Gastroesophageal sphincter (tissue), 4 donors: ENCODE data around the gene C2CD4C. TPM values are rescaled to one million over a fixed set of nuclear protein-coding genes. Genes with fewer than 3 reads are reported as not detected.
"Not testable (repeated sequence)": the region's sequence is repeated elsewhere in the genome, so short reads cannot be mapped to it uniquely, and the experiment has no call there.

ENCODE experiments used
- ATAC-seq: fragments of 150-250 bp; one replicate; pipeline ENCODE4 v1.9.1; 2016; ENCODE audit warnings: mild to moderate bottlenecking, moderate library complexity
- H3K27ac ChIP-seq, 4 donors: fragments of 200-600 bp; sonication (generic) in 3 of 4; 1 replicate in 3 of 4; 2 replicates in 1 of 4; pipeline ENCODE4 v1.5.1; 2016 to 2019
- H3K27me3 ChIP-seq: fragments of 200-600 bp; sonication (generic); one replicate; pipeline ENCODE4 v1.5.1; 2019
- H3K36me3 ChIP-seq, 2 donors: fragments of 200-600 bp; sonication (generic); one replicate each; pipeline ENCODE4 v1.5.1; 2019; ENCODE audit warnings: control low read depth in 1 of 2
- H3K4me1 ChIP-seq, 3 donors: fragments of 200-600 bp; sonication (generic); 1 replicate in 2 of 3; 2 replicates in 1 of 3; pipeline ENCODE4 v1.5.1; 2016 to 2019; ENCODE audit warnings: control low read depth in 2 of 3
- H3K4me3 ChIP-seq, 2 donors: fragments of 200-600 bp; sonication (generic); one replicate each; pipeline ENCODE4 v1.5.1; 2019; ENCODE audit warnings: mild to moderate bottlenecking in 1 of 2, moderate library complexity in 1 of 2
- H3K9me3 ChIP-seq, 3 donors: fragments of 200-600 bp; sonication (generic); one replicate each; pipeline ENCODE4 v1.5.1; 2017 to 2019; ENCODE audit warnings: control low read depth in 2 of 3
- CTCF ChIP-seq, 4 experiments: fragments of 200-600 bp in 2 of 4; fragments of 450-650 bp in 2 of 4; sonication (generic) in 1 of 4; IDR thresholded peaks; one replicate each; pipeline ENCODE4 v1.5.1; 2017 to 2019; ENCODE audit warnings: antibody characterized with exemption in 4 of 4, mild to moderate bottlenecking in 2 of 4, moderate library complexity in 2 of 4
- EP300 ChIP-seq: sonication (generic); formaldehyde crosslinking; IDR thresholded peaks from one replicate; pipeline ENCODE4 v1.6.1; 2017; ENCODE audit warnings: antibody characterized with exemption, mild to moderate bottlenecking
- POLR2A ChIP-seq, 2 donors: fragments of 450-650 bp; IDR thresholded peaks; one replicate each; pipeline ENCODE4 v1.6.1; 2017; ENCODE audit warnings: antibody characterized with exemption in 2 of 2, mild to moderate bottlenecking in 2 of 2, moderate library complexity in 1 of 2
- POLR2AphosphoS5 ChIP-seq: sonication (generic); formaldehyde crosslinking; IDR thresholded peaks from one replicate; pipeline ENCODE4 v1.6.1; 2017; ENCODE audit warnings: antibody characterized with exemption
- WGBS, 2 donors: methylation state at CpG; one replicate each; pipeline ENCODE4 v1.1.5; 2018; ENCODE audit warnings: low coverage in 1 of 2; 5-methylcytosine and 5-hydroxymethylcytosine counted together
- total RNA-seq, 4 donors: library from RNA; depleted of rRNA; stranded (reverse); fragments of >200 nt; gene quantifications; one replicate each; pipeline ENCODE4 v1.1.0, GENCODE V29; 2016

C2CD4C gene
- total RNA-seq, 4 donors from 2014 or later, result 0.19 to 2.7 (median 0.67) TPM; not detected in 1

GRCh38 chr19:455851-456546 is 47.1 kb upstream of the C2CD4C start:
- Histone ChIP-seq H3K36me3 (no peaks in the 10 kb centered on the region), H3K4me3 (no peak overlapping the region), H3K4me1 (peaks cover 0 to 18% (median 6%) of the 10 kb centered on the region in 3 donors), H3K9me3 (no peaks in the 10 kb centered on the region), H3K27ac (no peak overlapping the region), H3K27me3 (peaks cover 2% of the 10 kb centered on the region)
- 82 to 83% methylated on average over 7 to 9 of the region's 31 CpGs for WGBS, 2 donors
- TF ChIP-seq POLR2A (IDR thresholded peaks at IDR 0.05), result no peak
- TF ChIP-seq CTCF (IDR thresholded peaks at IDR 0.05), result no peak
- no peak for TF ChIP-seq POLR2AphosphoS5
- no peak for TF ChIP-seq EP300
- no peak for ATAC-seq

- Histone ChIP-seq H3K4me1 (peaks cover 0 to 14% (median 5%) of the 10 kb centered on the region in 3 donors), H3K27me3 (no peaks in the 10 kb centered on the region), H3K9me3 (no peaks in the 10 kb centered on the region), H3K4me3 (no peak overlapping the region), H3K27ac (no peak overlapping the region), H3K36me3 (no peaks in the 10 kb centered on the region)
- no peak for ATAC-seq
- WGBS, 2 donors, result 86 to 95% methylated on average over 1 to 12 of the region's 39 CpGs
- TF ChIP-seq CTCF (IDR thresholded peaks at IDR 0.05) (no peak), EP300 (no peak), POLR2AphosphoS5 (no peak), POLR2A (IDR thresholded peaks at IDR 0.05) (no peak)
These were observed 46.2 kb upstream of the C2CD4C start for GRCh38 chr19:455031-455705.

- TF ChIP-seq EP300, result no peak
- no peak for TF ChIP-seq CTCF (IDR thresholded peaks at IDR 0.05)
- TF ChIP-seq POLR2A (IDR thresholded peaks at IDR 0.05), result no peak
- no peak for TF ChIP-seq POLR2AphosphoS5
- WGBS, 2 donors, result 99% methylated on average over 14 of the region's 22 CpGs; no CpG with 5 or more reads in 1 of the 2 donors
- Histone ChIP-seq H3K9me3 (no peaks in the 10 kb centered on the region), H3K4me1 (no peaks in the 10 kb centered on the region), H3K36me3 (no peaks in the 10 kb centered on the region), H3K4me3 (no peak overlapping the region), H3K27ac (no peak overlapping the region), H3K27me3 (no peaks in the 10 kb centered on the region)
- no peak for ATAC-seq
These were observed 44.7 kb upstream of the C2CD4C start for GRCh38 chr19:453606-454005.

GRCh38 chr19:452829-453228 is 43.9 kb upstream of the C2CD4C start:
- TF ChIP-seq POLR2AphosphoS5 (no peak), EP300 (no peak), CTCF (IDR thresholded peaks at IDR 0.05) (no peak), POLR2A (IDR thresholded peaks at IDR 0.05) (no peak)
- no peak for ATAC-seq
- WGBS, 2 donors, result 84% methylated on average over 9 of the region's 16 CpGs; no CpG with 5 or more reads in 1 of the 2 donors

GRCh38 chr19:450912-451481 is 42.0 kb upstream of the C2CD4C start:
- not testable (repeated sequence) for H3K4me3 ChIP-seq, H3K27ac ChIP-seq, ATAC-seq, H3K9me3 ChIP-seq, H3K27me3 ChIP-seq, H3K36me3 ChIP-seq
- H3K4me1 ChIP-seq, result peaks cover 0 to 13% (median 0%) of the 10 kb centered on the region in 3 donors
- 84% methylated on average over 22 of the region's 33 CpGs; no CpG with 5 or more reads in 1 of the 2 donors for WGBS, 2 donors

More at GRCh38 chr19:452829-453228, 43.9 kb upstream of the C2CD4C start:
- Histone ChIP-seq H3K9me3 (no peaks in the 10 kb centered on the region), H3K27ac (no peak overlapping the region), H3K4me3 (no peak overlapping the region), H3K36me3 (no peaks in the 10 kb centered on the region), H3K27me3 (no peaks in the 10 kb centered on the region), H3K4me1 (peaks cover 0 to 5% (median 0%) of the 10 kb centered on the region in 3 donors)
